ENCODE data around the gene ZNF19.

- no peak for TF ChIP-seq POLR2AphosphoS5 (IDR thresholded peaks at IDR 0.05)
- no peak for TF ChIP-seq CTCF (IDR thresholded peaks at IDR 0.05)
- TF ChIP-seq POLR2A (IDR thresholded peaks at IDR 0.05), result no peak
- no peak for TF ChIP-seq EP300 (IDR thresholded peaks at IDR 0.05; ENCODE audit: low read depth)
Measured at GRCh38 chr16:71442051-71442440, 47.1 kb downstream of the ZNF19 start, which contains the start of gene TLE7.
